Germinal center (tissue), 1 donor: Measurements from ENCODE around the gene PDZK1IP1.
"Not testable (repeated sequence)": the region's sequence is repeated elsewhere in the genome, so short reads cannot be mapped to it uniquely, and the experiment has no call there.

Experiments used
- DNase-seq: peaks from one replicate; pipeline ENCODE4 v3.0.0; 2012; ENCODE audit warnings: mixed read lengths, low spot score

The PDZK1IP1 gene

DNA sequence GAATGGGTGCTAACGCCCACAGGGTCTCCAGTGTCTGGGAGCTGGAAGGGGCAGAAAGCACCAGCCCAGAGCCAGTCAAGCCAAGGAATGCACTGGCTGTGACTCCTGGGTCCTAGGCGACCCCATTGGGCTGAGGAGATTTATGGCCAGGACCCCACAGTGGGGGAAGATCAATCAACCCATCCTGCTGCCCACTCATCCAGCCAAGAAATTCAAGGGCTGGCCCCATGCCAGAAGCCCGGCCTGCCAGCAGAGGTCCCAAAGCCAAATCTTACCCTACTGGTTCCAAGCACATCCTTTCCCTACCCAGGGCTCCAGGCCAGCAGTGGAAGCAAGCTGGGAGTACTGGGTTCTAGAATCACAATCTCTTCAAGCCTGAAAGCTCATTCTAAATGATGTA lies 6.8 kb upstream of the PDZK1IP1 start:
- no peak for DNase-seq

DNA sequence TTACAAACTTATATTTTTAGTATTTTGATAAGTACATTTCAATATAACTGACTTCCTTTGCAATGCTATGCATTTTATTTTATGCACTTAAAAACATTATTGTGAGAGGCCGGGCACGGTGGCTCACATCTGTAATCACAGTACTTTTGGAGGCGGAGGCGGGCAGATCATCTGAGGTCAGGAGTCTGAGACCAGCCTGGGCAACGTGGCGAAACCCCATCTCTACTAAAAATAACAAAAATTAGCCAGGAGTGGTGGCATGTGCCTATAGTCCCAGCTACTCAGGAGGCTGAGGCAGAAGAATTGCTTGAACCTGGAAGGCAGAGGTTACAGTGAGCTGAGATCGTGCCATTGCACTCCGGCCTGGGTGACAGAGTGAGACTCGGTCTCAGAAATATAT lies 6.1 kb upstream of the PDZK1IP1 start:
- DNase-seq = not testable (repeated sequence)

DNA sequence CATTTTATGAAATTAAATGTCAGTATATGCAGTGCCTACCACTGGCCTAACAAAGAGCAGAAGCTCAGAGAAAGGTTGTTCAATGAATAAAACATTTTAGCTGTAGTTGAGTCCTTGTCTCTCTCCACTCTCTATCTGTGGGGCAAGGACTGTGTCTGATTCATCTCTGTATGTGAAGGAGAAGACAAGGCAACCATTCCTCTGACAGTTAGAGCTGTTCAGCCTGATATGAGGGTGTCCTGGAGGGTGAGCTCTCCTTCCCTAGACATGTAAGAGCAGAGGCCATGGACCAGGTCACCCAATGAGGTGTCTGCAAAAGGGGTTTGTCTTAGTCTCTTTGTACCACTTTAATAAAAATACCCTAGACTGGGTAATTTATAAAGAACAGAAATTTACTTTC lies 4.5 kb upstream of the PDZK1IP1 start:
- no peak for DNase-seq

DNA sequence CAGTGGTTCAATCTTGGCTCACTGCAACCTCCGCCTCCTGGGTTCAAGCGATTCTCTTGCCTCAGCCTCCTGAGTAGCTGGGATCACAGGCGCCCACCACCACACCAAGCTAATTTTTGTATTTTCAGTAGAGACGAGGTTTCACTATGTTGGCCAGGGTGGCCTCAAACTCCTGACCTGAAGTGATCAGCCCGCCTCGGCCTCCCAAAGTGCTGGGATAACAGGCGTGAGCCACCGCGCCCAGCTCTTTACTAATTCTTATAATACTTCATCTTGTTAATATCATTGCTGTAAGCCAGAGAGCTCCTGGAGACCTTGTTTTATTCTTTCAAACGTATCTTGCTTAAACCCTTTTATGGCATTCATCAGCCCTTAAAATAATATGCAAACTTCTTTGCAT lies 3.7 kb upstream of the PDZK1IP1 start:
- not testable (repeated sequence) for DNase-seq

DNA sequence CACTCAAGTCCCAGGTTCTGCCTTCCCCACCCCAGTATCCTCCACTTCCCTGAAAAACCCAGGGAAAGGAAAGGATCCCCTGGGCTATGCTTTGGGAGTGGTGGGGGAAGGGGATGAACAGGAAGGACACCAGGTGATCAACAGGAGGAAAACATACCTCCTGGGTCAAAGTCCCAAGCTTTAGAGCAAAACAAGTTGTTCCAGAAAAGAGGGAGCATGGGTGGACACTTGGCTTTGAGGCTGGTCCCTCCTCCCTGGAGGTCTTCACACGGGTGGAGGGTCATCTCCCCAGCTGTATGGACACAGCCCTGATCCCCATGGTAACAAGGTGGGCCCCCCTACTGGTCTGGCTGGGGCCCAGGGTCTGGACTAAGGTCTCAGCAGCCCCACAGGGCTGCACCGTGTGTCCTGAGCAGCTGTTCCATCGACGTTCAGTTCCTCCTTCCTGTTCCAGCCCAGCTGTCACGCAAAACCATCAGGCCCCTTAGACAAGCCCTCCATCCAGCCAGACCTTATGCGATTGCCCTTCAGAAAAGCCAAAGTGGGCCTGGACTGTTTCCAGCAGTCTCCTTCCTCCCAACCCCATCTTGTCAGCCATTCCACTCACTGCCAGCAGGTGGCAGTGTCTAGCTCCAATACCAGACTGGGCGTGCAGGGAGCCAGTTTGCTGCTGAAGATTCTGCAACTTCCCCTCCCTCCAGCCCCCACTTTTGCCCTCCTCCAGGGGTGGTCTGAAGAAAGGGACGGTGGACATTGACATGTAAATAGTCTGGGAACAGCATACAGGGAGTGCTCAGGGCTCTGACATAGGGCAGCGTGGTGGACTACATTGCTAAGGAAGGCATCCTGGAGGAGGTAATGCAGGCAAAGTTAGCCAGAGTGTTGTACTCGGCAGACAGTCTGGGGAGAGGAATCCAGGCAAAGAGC lies 2.9 kb upstream of the PDZK1IP1 start:
- peak; percentile 67 for DNase-seq

DNA sequence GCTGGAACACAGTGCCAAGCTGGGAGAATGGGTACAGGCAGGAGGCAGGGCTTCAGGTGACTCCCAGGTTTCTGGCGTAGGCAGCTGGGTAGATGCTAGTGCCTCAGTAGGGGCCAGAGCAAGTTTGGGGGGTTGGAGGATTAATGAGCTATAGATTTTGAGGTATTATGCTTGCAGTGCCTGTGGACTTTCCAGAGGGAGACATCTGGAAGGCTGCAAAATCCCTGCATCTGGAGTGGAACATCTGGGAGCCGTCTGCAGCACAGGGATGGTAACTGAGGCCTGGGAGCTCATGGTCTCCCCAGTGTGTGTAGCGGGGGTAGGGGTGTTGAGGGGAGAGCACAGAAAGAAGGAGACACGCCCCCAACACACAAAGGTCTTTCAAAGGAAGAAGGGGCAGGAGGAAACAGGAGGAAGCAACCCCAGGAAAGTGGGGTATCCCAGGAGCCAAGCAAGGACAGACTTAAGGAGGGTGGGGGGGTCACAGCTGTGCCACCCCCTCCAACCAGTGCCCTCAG lies 2.2 kb upstream of the PDZK1IP1 start:
- no peak for DNase-seq

DNA sequence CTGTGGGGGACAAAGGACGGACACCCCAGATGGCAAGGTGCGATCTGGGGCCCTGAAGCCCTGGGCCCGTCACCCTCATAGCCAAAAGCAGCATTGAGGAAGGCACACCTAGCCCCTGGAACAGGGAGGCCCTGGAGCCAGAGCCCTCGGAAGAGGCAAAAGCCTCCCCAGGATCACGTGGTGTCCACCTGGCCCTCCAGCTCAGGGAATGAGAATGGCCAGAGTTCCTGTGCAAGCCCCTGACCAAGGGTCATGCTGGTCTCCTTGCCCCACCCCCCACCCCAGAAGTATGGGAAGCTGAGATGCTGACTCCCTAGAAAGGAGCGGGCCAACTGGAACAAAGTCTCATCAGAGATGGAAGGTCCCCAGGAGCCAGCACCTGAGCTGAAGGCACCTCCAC lies 1.0 kb upstream of the PDZK1IP1 start:
- no peak for DNase-seq

DNA sequence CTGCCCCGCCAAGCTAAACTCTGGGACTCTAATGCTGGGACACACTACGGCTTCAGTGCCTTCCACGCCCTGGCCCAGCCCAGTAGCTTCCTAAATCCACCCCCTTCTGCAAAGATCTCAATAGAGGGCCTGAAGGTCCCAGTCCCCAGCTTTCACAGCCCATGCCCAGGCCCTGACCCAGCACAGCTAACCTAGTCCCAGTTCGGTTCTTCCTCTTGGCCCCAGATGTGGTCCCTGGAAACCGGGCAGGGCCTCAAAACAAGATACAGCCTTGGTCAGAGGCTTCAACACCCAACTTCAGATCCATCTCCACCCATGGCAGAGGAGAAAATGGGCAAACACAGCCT lies 646 bp upstream of the PDZK1IP1 start:
- no peak for DNase-seq

DNA sequence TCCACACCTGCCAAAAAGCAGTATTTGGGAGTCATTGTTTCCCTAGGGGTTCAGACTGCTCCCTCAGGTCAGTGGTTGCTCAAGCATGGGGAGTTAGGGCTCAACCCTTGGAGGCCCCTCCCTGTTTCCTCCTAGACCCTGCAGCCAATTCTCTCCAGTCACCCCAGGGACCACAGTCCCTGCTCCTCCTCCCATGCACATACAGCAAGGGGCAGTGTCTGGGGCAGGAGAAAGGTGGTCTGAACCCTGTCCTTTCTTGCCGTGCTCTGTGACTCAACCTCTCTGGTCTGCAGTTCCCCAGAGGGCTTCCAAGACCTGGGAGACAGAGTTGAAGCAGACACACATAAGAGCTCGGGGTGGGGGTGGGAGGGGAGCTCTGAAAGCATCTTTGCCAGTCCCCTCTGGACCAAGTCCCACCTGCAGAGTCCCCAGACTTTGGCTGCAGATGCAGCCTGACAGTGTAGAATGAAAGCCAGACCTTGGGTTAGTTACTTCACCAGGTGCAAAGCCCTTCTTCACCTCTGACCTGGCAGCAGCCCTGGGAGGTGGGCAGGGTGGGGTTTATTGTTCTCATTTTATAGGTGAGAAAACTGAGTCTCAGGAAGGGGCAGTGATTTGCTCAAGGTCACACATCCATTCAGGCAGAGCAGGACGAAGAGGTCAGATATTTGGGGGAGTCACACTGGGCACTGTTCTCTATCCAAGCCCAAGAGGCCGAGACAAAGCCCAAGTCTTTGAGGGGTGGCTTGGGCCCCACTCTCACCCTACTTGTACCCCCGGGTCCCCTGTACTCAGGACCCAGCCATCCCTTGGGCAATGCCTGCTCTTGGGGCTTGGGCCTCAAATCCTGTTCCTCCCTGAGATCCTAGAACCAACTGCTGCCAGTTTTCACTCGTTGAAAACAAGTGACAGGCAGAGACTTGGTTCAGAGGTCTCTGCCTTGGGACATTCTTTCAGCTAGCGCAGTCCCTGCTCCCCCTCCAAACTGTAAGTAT lies 748 bp downstream of the PDZK1IP1 start:
- no peak for DNase-seq

DNA sequence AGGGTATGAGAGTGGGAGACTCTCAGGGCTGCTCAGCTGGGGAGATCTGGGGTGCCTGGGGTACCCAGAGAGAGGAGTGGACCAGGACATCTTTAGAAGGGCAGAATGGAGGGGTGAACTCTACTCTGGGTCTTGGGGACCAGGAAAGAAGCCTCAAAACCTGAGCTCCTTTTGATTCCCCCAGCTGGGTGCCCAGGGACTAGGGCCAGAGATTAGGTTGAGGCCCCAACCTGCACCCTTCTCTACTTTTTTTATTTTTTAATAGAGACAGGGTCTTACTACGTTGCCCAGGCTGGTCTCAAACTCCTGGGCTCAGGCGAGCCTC lies 1.9 kb downstream of the PDZK1IP1 start:
- DNase-seq = no peak

DNA sequence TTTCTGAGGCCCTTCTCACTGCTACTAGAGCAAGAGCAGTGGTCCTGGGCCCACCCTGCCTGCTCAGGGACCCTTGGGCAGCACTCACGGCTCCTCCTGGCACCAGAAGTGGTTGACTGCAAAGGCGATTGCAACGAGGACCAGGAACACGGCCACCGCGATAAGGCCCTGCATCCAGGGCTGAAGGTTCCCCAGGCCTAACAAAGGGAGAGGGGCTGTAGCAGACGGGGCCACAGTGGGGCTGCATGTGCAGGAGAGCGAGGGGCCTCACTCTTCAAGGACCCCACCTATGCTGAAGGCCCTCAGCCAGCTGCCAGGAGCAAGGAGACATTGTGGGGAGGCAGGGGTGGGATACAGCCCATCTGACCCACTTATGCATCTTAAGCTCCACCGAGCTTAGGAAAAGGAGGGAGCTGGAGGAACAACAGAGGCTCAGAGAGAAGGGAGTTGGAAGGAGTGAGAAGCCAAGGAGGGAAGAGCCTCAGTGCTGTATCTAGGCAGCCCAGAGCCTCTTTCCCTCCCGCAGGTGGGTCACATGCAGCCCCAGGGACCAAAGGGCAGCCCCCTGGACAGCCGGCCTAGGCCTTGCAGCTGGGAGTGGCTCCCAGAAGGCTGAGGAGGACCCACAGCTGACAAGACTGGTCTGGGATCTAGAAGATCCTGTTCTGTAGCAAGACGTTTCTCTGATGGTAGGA lies 2.5 kb downstream of the PDZK1IP1 start:
- DNase-seq = no peak

DNA sequence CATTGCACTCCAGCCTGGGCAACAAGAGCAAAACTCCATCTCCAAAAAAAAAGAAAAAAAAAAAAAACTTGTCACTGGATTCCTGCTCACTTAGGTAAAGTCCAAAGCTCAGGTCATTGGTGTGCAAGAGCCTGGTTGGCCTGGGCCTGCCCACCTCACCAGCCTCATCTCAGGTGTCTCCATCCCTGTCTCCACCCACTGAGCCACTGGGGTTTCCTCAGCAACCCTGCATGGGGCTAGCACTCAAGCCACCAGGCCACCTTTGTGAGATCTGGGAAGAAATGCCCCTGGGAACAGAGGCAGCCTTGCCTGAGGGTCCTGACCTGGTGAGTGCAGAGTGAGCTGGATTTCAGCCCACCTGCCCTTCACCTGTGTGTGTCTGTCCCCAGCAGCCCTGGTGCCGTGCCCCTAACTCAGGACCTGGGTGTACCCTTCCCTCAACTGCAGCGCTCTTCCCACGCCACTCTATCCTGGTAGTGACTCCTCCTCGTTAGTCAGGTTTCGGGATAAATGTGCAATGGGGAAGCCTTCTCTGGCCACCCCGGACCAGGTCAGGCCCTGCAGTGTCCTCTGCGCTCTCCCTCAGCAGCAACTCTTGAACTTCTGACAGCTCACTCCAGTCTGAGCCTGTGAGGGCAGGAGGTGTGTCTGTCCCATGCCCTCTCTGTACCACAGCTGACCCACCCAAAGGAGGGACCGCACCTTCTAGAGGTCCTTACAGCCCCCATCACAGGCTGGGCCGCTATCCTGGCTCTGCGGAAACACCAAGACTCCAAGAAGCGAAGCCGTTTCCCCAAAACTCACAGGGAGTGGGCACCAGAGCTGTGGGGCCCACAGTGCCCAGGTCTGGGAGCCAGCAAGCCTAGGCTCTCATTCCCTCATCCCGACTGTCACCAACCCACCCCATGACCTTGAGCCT lies 3.3 kb downstream of the PDZK1IP1 start:
- DNase-seq = no peak

DNA sequence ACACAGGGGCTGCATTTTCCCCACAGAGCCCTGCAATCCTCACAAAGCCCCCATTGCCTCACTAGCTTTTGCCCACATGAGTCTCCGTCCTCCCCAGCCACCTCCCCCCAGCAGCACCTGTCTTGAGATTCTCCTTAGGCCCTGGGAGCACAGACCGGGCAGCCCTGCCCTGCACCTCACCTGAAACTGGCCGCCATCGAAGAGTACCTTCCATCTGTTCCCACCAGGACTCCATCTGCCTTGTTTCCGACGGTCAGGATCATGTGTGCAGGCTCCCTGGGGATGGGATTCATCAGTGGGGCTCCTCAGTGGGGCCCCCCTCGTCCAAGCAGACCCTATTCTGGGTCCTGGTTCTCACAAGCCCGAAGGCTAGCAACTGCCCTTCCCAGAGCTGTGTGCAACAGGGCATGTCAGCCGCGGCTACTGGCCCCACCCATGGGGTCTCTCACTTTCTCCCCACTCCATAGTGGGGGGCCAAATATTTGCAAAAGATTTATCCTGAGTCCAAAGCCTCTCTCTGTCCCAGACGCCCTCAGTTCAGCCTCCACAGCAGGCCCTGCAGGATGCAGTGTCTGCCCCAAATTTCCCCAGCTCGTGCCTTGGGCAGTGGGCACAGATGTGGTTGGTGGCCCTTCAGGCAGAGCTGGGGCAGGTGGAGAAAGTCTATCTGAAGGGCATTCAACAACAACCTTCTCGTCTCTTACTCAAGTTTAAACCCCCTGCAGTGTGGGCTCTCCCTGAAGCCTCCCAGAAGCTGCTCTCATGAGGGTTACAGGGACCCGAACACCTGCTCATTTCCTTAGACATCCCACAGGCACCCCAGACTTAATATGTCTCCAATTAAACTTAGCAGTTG lies 4.8 kb downstream of the PDZK1IP1 start:
- no peak for DNase-seq

DNA sequence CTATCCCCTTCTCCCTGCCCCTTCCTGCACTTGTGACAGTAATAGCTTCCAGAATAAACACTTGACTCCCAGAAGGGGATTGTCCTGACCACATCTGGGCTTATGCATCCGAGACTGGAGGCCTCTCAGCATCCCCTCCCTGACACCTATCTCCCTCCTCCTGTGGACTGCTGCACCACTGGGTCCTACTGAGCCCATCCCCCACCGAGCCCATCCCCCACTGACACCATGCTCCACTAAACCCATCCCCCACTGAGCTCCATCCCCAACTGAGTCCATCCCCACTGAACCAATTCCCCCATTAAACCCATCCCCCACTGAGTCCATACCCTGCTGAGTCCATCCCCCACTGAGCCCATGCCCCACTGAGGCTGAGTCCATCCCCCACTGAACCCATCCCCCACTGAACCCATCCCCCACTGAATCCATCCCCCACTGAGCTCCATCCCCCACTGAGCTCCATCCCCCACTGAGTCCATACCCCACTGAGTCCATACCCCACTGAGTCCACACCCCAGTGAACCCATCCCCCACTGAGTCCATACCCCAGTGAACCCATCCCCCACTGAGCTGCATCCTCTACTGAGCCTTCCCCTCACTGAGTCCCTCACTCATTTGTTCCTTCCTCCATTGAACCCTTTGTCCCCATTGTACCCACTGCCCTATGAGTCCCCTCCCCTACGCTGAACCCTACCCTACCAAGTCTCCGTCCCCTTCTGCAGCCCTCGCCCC lies 5.6 kb downstream of the PDZK1IP1 start:
- no peak for DNase-seq

DNA sequence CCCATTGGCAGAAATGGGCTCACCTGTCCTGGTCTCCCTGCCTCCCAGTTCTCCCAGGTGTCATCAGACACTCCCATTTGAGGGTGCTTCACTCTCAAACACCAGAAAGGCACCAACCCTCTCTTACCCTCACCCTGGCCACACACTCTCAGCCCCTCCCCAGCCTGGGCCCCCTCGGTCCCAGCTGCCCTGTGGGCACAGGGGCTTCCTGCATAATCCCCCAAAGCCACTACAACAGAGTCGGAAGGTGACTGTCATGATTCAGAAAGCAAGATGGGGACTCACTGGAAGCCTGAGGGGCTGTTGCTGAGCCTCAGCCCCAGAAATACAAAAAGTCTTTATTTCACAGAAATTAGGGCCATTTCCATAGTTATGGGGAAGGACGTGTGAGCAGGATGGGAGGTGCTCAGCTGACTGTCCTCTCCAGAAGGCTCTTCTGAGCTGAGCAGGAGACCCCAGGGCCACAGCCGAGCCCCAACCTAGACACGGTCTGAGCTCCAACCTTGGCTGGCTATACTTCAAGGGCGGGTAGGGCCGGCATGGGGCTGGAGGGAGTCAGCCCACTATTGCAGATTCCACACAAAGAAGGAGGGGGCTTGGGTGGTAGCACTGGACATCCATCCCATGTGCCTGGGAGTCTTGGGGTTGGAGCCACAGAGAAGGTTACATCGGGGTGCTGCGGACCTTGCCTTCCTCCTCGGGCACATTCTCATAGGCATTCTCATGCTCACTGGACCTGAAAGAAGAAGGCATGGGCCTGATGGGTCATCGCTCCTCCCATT lies 6.3 kb downstream of the PDZK1IP1 start:
- DNase-seq = no peak

DNA sequence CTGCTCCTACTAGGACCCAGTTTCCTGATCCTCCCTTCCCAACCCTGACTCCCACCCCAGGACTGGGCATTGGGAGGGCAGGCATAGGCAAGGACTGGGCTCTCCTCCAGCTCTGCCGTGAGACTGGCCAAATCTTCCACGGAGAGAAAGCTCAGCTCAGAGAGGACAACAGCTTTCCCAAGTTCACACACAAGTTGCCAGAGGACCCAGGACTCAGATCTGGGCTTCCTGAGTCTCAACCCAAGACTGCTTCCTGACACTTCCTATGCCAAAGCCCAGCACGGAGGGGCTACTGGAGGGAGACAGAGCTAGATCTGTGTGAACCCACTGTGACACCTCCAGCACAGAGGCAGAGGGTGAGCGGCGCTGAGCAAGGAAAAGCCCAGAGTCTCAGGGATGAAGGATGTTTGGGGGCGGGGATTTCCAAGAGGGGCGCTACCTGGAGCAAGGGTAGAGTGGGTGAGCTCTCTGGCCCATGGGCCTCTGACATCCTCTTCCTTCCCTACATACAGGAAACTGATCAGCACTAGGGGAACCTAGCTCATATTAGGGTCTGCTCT lies 7.1 kb downstream of the PDZK1IP1 start:
- DNase-seq = no peak

DNA sequence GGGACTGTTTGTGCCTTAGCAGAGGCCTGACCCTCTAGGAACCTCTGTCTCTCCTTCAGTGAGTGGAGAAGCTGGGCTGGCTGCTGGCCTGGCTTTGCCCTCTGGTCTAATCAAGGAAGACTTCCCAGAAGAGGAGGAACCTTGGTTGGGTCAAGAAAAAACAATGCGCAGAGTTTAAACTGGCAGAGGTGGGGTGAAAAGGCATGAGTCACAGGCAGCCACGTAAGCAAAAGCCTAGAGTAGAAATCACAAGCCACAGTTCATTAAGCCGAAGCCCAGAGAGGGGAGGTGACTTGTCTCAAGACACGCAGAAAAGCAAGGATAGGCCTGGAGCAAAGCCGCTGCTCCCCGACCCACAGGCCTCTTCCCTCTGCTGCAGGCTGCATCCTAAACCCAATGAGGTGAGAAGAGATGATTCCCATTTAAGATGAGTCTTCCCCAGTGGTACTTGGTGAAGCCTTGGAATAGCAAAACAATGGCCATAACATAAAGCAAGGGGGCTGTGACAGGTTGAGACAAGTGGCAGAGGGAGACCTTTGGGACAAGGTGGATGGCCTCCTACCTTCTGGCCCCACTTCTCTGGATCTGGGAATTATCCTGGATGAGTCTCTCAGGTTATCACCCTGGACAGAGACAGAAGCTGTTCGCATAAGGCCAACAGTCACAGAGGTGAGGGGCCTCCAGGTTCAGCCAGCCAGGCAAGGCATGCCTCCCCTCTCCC lies 7.7 kb downstream of the PDZK1IP1 start:
- no peak for DNase-seq
